RKO (cell line): ENCODE results near the gene HECTD4.
"Not testable (repeated sequence)": the region's sequence is repeated elsewhere in the genome, so short reads cannot be mapped to it uniquely, and the experiment has no call there.

Experiments
- DNase-seq: peaks from one replicate; pipeline ENCODE4 v3.0.0-alpha.2; 2016; ENCODE audit warnings: low spot score

HECTD4 gene

GRCh38 chr12:112406519-112407488, 24.6 kb upstream of the HECTD4 start:
- DNase-seq: no peak

GRCh38 chr12:112401903-112402498, 19.8 kb upstream of the HECTD4 start:
- no peak for DNase-seq

GRCh38 chr12:112401054-112401453, 18.8 kb upstream of the HECTD4 start:
- no peak for DNase-seq

DNA sequence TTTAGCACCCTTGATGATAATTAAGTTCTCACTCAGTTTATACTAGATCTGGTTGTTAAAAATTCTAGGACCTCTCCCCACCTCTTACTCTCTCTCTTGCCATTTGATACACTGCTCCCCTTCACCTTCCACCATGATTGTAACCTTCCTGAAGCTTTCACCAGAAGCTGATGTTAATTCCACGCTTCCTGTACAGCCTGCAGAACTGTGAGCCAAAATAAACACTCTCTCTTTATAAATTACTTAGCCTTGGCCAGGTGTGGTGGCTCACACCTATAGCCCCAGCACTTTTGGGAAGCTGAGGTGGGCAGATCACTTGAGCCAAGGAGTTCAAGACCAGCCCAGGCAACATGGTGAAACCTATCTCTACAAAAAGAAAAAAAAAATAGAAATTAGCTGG, 11.1 kb upstream of the HECTD4 start:
- no peak for DNase-seq

DNA sequence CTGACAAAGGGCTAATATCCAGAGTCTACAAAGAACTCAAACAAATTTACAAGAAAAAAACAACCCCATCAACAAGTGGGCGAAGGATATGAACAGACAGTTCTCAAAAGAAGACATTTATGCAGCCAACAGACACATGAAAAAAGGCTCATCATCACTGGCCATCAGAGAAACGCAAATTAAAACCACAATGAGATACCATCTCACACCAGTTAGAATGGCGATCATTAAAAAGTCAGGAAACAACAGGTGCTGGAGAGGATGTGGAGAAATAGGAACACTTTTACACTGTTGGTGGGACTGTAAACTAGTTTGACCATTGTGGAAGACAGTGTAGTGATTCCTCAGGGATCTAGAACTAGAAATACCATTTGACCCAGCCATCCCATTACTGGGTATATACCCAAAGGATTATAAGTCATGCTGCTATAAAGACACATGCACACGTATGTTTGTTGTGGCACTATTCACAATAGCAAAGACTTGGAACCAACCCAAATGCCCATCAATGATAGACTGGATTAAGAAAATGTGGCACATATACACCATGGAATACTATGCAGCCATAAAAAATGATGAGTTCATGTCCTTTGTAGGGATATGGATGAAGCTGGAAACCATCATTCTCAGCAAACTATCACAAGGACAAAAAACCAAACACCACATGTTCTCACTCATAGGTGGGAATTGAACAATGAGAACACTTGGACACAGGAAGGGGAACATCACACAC, 7.9 kb upstream of the HECTD4 start:
- not testable (repeated sequence) for DNase-seq

GRCh38 chr12:112389228-112389627, 7.0 kb upstream of the HECTD4 start:
- DNase-seq: no peak

DNA sequence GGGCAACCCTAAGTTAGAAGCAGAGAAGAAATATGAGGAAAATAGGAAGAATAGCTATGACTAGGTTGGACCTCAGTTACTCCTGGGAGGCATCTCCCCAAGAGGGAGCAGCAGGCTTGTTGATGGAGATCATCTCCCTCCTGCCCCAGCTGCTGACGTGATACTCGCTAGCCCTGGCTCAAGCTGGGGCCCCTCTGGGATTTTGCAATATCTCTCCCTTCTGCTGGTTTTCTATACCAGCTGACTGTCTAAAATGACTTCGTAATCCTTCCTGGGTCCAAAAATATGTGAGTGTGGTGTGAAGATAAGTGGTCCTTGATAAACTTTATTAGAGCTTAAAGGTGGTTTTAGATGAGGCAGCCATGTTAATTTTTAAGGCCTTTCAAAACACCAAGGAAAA, 4.5 kb upstream of the HECTD4 start:
- no peak for DNase-seq

- no peak for DNase-seq
These were observed 635 bp upstream of the HECTD4 start for GRCh38 chr12:112382866-112383265.

GRCh38 chr12:112381406-112381882, 787 bp downstream of the HECTD4 start:
- no peak for DNase-seq

DNA sequence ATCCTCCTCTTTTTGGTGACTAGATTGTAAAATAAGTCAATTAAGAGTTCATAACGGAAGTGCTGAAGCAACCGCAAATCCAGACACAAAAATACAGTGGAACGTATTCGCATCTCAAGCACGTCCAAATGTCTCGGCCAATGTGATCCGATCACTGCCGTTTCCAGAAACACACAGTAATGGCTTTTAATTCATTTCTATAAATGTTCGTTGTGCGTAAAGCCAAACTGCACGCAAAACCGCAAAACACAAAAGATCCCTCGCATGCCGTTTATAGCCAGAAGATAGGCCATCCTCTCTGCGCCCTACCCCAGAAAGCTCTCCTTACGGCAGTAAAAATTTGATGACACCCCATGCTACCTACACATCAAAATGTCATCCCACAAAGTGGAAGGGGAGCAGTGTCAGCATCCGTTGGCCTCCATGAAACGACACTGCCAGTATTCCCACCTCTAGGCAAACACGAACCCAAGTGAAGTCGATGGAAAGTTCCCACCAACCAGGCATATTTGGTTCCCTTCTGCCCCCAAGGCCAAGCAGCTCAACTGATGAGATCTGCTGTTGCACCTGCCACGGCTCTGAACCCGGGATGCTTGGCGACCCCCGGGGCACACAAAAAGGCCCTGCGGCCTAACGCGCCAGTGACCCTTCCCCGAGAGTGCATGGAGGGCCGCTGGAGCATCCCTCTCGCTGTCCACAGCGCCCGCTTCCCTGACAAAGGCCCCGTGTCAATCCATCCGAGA, 1.4 kb downstream of the HECTD4 start:
- DNase-seq: no peak

- DNase-seq: no peak
These were observed 7.1 kb downstream of the HECTD4 start for GRCh38 chr12:112375105-112375504.

DNA sequence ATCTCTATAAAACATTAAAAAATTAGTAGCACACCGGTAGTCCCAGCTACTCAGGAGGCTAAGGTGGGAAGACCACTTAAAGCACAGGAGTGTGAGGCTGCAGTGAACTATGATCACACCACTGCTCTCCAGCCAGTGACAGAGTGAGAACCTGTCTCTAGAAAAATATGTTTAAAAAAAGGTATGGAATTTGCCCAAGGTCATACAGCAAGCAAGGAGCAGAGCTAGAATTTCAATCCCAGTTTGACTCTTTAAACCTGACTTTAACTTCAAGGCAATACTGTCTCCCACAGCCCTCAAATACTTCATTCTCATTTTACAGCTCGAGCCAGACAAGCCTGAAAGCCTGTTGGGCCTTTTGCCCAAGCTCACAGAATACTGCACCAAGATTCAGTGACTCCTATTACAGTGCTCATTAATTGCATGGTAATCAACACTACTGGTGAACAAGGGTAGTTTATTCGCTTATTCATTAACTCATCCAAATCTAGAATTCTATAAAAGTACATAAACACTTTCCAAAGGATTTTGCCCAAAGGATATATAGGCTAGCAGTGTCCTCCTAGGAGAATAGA, 8.0 kb downstream of the HECTD4 start:
- DNase-seq: no peak

GRCh38 chr12:112370868-112371510, 11.2 kb downstream of the HECTD4 start:
- DNase-seq: no peak

DNA sequence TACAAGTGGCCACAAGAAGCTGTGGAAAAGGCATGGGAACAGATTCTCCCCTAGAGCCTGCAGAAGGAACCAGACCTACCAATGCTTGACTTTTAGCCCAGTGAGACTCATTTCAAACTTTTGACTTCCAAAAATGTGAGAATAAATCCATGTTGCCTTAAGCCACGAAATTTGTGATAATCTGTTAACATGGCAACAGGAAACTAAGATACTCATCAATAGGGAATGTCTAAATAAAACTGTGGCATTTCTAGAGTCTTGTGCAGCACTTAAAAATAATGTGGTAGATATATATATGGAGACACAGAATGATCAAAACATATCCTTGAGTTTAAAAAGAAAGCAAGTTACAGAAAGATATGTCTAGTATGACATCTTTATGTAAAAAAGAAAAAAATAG, 12.0 kb downstream of the HECTD4 start:
- DNase-seq: no peak

DNA sequence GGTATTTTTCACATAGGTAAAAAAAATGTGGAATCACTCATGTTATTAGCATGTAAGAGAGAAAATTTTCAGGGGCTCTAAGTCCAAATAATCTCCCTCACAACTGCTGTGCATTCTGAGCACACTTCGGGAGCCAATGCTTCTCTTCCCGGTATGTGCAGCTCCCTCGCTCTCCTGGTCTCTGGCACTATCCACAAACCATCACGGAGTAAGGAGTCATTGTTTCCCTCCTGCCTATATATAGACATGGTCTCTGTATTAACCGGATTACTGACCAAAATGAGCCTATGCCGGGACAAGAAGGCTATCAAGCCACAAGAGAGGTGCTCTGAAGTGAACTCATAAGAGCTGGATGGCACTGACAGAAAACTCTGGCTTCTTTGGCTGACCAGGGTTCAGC, 13.4 kb downstream of the HECTD4 start:
- no peak for DNase-seq

GRCh38 chr12:112367965-112368364, 14.3 kb downstream of the HECTD4 start:
- DNase-seq: no peak

- no peak for DNase-seq
These were observed 19.9 kb downstream of the HECTD4 start for GRCh38 chr12:112362310-112362709.

- no peak for DNase-seq
These were observed 21.0 kb downstream of the HECTD4 start for GRCh38 chr12:112361271-112361670.

DNA sequence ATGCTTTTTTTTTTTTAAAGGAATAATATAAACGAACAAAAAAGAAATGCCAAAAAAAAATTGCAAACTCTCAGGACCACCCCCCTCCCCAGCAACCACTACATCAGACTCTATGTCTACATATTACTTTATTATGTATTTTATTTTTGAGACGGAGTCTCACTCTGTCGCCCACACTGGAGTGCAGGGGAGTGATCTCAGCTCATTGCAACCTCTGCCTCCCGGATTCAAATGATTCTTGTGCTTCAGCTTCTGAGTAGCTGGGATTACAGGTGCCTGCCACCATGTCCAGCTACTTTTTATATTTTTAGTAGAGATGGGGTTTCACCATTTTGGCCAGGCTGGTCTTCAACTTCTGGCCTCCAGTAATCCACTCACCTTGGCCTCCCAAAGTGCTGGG, 22.9 kb downstream of the HECTD4 start:
- DNase-seq: no peak

- no peak for DNase-seq
These were observed 25.0 kb downstream of the HECTD4 start for GRCh38 chr12:112357214-112357613.

- DNase-seq: no peak
These were observed 27.8 kb downstream of the HECTD4 start for GRCh38 chr12:112354399-112354798.
